CD14-positive monocyte (primary cell): Measurements from ENCODE around the gene RSPRY1. TPM values are rescaled to one million over a fixed set of nuclear protein-coding genes. Genes with fewer than 3 reads are reported as not detected.
A peak's percentile ranks its signal among the peaks of the same experiment; 100 is the strongest.

Experiments used
- DNase-seq, 3 donors: peaks; one replicate each; pipeline ENCODE4 v3.0.0-alpha.2; 2011 to 2022
- H2AFZ ChIP-seq: 2 replicates; pipeline ENCODE4 v1.6.0; 2012; ENCODE audit warnings: mild to moderate bottlenecking, low read depth, low read length, inconsistent platforms; ENCODE audit not compliant: insufficient read depth, poor library complexity, severe bottlenecking
- H3K27ac ChIP-seq, 2 donors: 1 replicate in 1 of 2; 2 replicates in 1 of 2; pipeline ENCODE4 v1.5.1; 2012 to 2013; ENCODE audit warnings: low read length in 2 of 2, control low read depth in 1 of 2, inconsistent platforms in 1 of 2, low read depth in 1 of 2, mild to moderate bottlenecking in 1 of 2
- H3K27me3 ChIP-seq, 2 donors: one replicate each; pipeline versions ENCODE4 v1.6.0 to v1.6.1; 2011 to 2013; ENCODE audit warnings: low read length in 2 of 2; ENCODE audit not compliant: control insufficient read depth in 2 of 2, insufficient read depth in 2 of 2
- H3K36me3 ChIP-seq, 2 donors: replicated peaks in 1 of 2; 1 replicate in 1 of 2; 2 replicates in 1 of 2; pipeline versions ENCODE4 v1.5.1 to v1.6.1; 2012 to 2013; ENCODE audit warnings: low read length in 2 of 2, control low read depth in 1 of 2, inconsistent platforms in 1 of 2, mild to moderate bottlenecking in 1 of 2; ENCODE audit not compliant: insufficient read depth in 2 of 2, control insufficient read depth in 1 of 2
- H3K4me1 ChIP-seq, 2 donors: 1 replicate in 1 of 2; 2 replicates in 1 of 2; pipeline versions ENCODE4 v1.5.1 to v1.6.1; 2012 to 2013; ENCODE audit warnings: low read length in 2 of 2, control low read depth in 1 of 2, inconsistent platforms in 1 of 2, mild to moderate bottlenecking in 1 of 2, moderate library complexity in 1 of 2; ENCODE audit not compliant: insufficient read depth in 2 of 2, control insufficient read depth in 1 of 2
- H3K4me2 ChIP-seq: replicated peaks from 2 replicates; pipeline ENCODE3; 2012; ENCODE audit warnings: low read length, moderate library complexity, mild to moderate bottlenecking; ENCODE audit not compliant: poor library complexity, severe bottlenecking; ENCODE audit errors: extremely low read depth
- H3K4me3 ChIP-seq, 3 experiments: fragments of 200-600 bp in 1 of 3; sonication (generic) in 1 of 3; replicated peaks in 1 of 3; 1 replicate in 2 of 3; 2 replicates in 1 of 3; pipeline ENCODE4 v1.5.1; 2011 to 2013; ENCODE audit warnings: low read length in 3 of 3, mild to moderate bottlenecking in 3 of 3, control low read depth in 2 of 3, low read depth in 2 of 3, inconsistent platforms in 1 of 3, moderate library complexity in 1 of 3
- H3K79me2 ChIP-seq: 2 replicates; pipeline ENCODE4 v1.6.0; 2012; ENCODE audit warnings: mild to moderate bottlenecking, control low read depth, inconsistent platforms, low read length, moderate library complexity; ENCODE audit not compliant: insufficient read depth
- H3K9ac ChIP-seq: 2 replicates; pipeline ENCODE4 v1.6.0; 2017; ENCODE audit warnings: low read length, mild to moderate bottlenecking; ENCODE audit not compliant: insufficient read depth, poor library complexity, severe bottlenecking
- H3K9me3 ChIP-seq, 2 donors: replicated peaks in 1 of 2; 1 replicate in 1 of 2; 2 replicates in 1 of 2; pipeline versions ENCODE4 v1.5.1 to v1.6.1; 2012 to 2013; ENCODE audit warnings: low read length in 2 of 2, control low read depth in 1 of 2; ENCODE audit not compliant: control insufficient read depth in 1 of 2, insufficient read depth in 1 of 2
- H4K20me1 ChIP-seq: 2 replicates; pipeline ENCODE4 v1.6.0; 2012; ENCODE audit warnings: mild to moderate bottlenecking, low read length, control low read depth, moderate library complexity; ENCODE audit not compliant: insufficient read depth
- H3K27ac Mint-ChIP-seq, 7 donors: one replicate each; pipeline ENCODE4 v1.8.0; 2020; ENCODE audit warnings: mild to moderate bottlenecking in 7 of 7, mixed read lengths in 7 of 7, moderate library complexity in 6 of 7, inconsistent platforms in 2 of 7
- H3K27me3 Mint-ChIP-seq, 3 donors: one replicate each; pipeline ENCODE4 v1.8.0; 2021 to 2022; ENCODE audit warnings: low read depth in 3 of 3, mild to moderate bottlenecking in 3 of 3, mixed read lengths in 3 of 3, moderate library complexity in 3 of 3, inconsistent platforms in 1 of 3
- H3K36me3 Mint-ChIP-seq, 2 donors: one replicate each; pipeline ENCODE4 v1.8.0; 2020; ENCODE audit warnings: mixed read lengths in 2 of 2, inconsistent platforms in 1 of 2, mild to moderate bottlenecking in 1 of 2
- H3K4me1 Mint-ChIP-seq: one replicate; pipeline ENCODE4 v1.8.0; 2020; ENCODE audit warnings: mild to moderate bottlenecking, mixed read lengths
- H3K4me3 Mint-ChIP-seq, 2 donors: one replicate each; pipeline ENCODE4 v1.8.0; 2020; ENCODE audit warnings: mild to moderate bottlenecking in 2 of 2, mixed read lengths in 2 of 2, moderate library complexity in 1 of 2
- H3K9me3 Mint-ChIP-seq, 7 donors: one replicate each; pipeline ENCODE4 v1.8.0; 2020 to 2022; ENCODE audit warnings: mixed read lengths in 7 of 7, mild to moderate bottlenecking in 6 of 7, moderate library complexity in 6 of 7, inconsistent platforms in 2 of 7
- CTCF ChIP-seq: fragments of 200-600 bp; IDR thresholded peaks from one replicate; pipeline ENCODE4 v1.8.0; 2022; ENCODE audit warnings: antibody characterized with exemption, mild to moderate bottlenecking
- WGBS: methylation state at CpG from one replicate; pipeline ENCODE4 v1.1.5; 2013; ENCODE audit warnings: missing lambda C conversion rate; ENCODE audit not compliant: insufficient coverage; 5-methylcytosine and 5-hydroxymethylcytosine counted together
- intact Hi-C, 2 donors: fragments of 100-400 bp; cut with micrococcal nuclease; formaldehyde crosslinking; loops; one replicate each; pipeline versions ENCODE4 v1.15.0 to v1.15.1; 2023
- polyA plus RNA-seq, 3 donors: library from polyadenylated mRNA; depleted of rRNA in 1 of 3; unstranded in 2 of 3; stranded (reverse) in 1 of 3; fragments of 300-500 nt in 2 of 3; fragments of >200 nt in 1 of 3; fragmentation: Illumina TruSeq in 2 of 3; gene quantifications; 1 replicate in 2 of 3; 2 replicates in 1 of 3; pipeline ENCODE4 v1.2.3, GENCODE V29; 2012 to 2021

Gene RSPRY1
- polyA plus RNA-seq, 3 donors, result 15.7 to 28.3 (median 21.3) TPM

GRCh38 chr16:57283214-57283958 is 97.3 kb downstream of the RSPRY1 start:
- Mint-ChIP-seq H3K36me3 (peaks cover 3 to 4% of the 10 kb centered on the region in 2 donors), H3K4me3 (peak overlapping the region; percentile 55 to 56), H3K4me1 (peaks cover 24% of the 10 kb centered on the region), H3K27ac (peak overlapping the region in 2 of 7 donors; percentile 61 to 62), H3K9me3 (peaks cover 0 to 19% (median 4%) of the 10 kb centered on the region in 7 donors), H3K27me3 (peaks cover 49 to 66% (median 57%) of the 10 kb centered on the region in 3 donors)
- H3K4me1 ChIP-seq, result peaks cover 13 to 28% of the 10 kb centered on the region in 2 donors
- H3K79me2 ChIP-seq, result no peaks in the 10 kb centered on the region
- peaks cover 18 to 51% of the 10 kb centered on the region in 2 donors for H3K27me3 ChIP-seq
- peak overlapping the region; percentile 79 for H2AFZ ChIP-seq
- H3K9ac ChIP-seq, result no peak overlapping the region
- no peak for DNase-seq
- no peak for TF ChIP-seq CTCF
- no peaks in the 10 kb centered on the region for H4K20me1 ChIP-seq
- no peak overlapping the region for H3K4me3 ChIP-seq
- intact Hi-C loops, result loop anchor here in 1 of 2 donors (5.0 kb wide), 1 partner anchor 36 kb away; the partner anchor contains the start of gene ARL2BP
- H3K9me3 ChIP-seq, result peaks cover 0 to 4% of the 10 kb centered on the region in 2 donors
- no peaks in the 10 kb centered on the region for H3K36me3 ChIP-seq
- H3K4me2 ChIP-seq, result peak overlapping the region; percentile 81
- WGBS, result 73% methylated on average over 18 of the region's 24 CpGs
- no peak overlapping the region for H3K27ac ChIP-seq

- Mint-ChIP-seq H3K27me3 (peaks cover 49 to 66% (median 57%) of the 10 kb centered on the region in 3 donors), H3K36me3 (peaks cover 3 to 4% of the 10 kb centered on the region in 2 donors), H3K9me3 (peaks cover 0 to 19% (median 4%) of the 10 kb centered on the region in 7 donors), H3K4me1 (peaks cover 20% of the 10 kb centered on the region), H3K27ac (peak overlapping the region in 2 of 7 donors; percentile 61 to 62), H3K4me3 (peak overlapping the region; percentile 55 to 56)
- peaks cover 18 to 51% of the 10 kb centered on the region in 2 donors for H3K27me3 ChIP-seq
- H3K27ac ChIP-seq, result no peak overlapping the region
- no peak for TF ChIP-seq CTCF
- H2AFZ ChIP-seq, result peak overlapping the region; percentile 79
- intact Hi-C loops, result loop anchor here in 1 of 2 donors (5.0 kb wide), 1 partner anchor 37 kb away; the partner anchor contains the start of gene ARL2BP
- 17% methylated on average over 14 of the region's 14 CpGs for WGBS
- DNase-seq, result no peak
- peak overlapping the region; percentile 81 for H3K4me2 ChIP-seq
- peaks cover 11 to 23% of the 10 kb centered on the region in 2 donors for H3K4me1 ChIP-seq
- H3K36me3 ChIP-seq, result no peaks in the 10 kb centered on the region
- H3K9ac ChIP-seq, result peak overlapping the region; percentile 63
- peaks cover 0 to 4% of the 10 kb centered on the region in 2 donors for H3K9me3 ChIP-seq
- H3K79me2 ChIP-seq, result no peaks in the 10 kb centered on the region
- H3K4me3 ChIP-seq, result peak overlapping the region in 1 of 3 experiments; percentile 73
- no peaks in the 10 kb centered on the region for H4K20me1 ChIP-seq
These were observed 97.8 kb downstream of the RSPRY1 start for GRCh38 chr16:57283959-57284208.
